GM18907 (cell line): Measurements from ENCODE around the gene SP1.
"Not testable (repeated sequence)": the region's sequence is repeated elsewhere in the genome, so short reads cannot be mapped to it uniquely, and the experiment has no call there.

Experiments
- ATAC-seq: cut with Tn5 transposase; IDR thresholded peaks from one replicate; pipeline ENCODE4 v1.9.1; 2021; ENCODE audit warnings: mild to moderate bottlenecking, moderate library complexity; ENCODE audit not compliant: unreplicated experiment

SP1 gene

GRCh38 chr12:53358836-53359419, 21.0 kb upstream of the SP1 start:
- ATAC-seq: no peak

GRCh38 chr12:53361638-53362037, 18.3 kb upstream of the SP1 start:
- not testable (repeated sequence) for ATAC-seq

- no peak for ATAC-seq
Observed at GRCh38 chr12:53365245-53365904, 14.6 kb upstream of the SP1 start.

DNA sequence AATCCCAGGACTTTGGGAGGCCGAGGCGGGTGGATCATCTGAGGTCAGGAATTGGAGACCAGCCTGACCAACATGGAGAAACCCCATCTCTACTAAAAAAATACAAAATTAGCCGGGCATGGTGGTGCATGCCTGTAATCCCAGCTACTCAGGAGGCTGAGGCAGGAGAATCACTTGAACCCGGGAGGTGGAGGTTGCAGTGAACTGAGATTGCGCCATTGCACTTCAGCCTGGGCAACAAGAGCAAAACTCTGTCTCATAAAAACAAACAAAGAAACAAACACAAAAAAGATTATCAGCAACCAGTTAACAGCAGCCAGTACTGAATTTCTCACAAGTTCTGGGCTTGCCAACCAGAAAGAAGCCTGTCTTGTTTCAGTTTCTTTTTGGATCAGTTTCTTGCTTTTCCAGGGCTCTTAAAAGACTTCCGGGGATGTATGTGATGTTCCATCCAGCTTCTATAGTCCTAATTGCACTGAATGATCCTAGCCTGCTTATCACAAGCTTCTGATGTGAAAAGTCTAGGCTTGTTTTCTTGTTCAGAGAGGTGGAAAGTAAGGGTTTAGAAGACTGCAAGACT, 6.3 kb upstream of the SP1 start:
- ATAC-seq: not testable (repeated sequence)

GRCh38 chr12:53374277-53374676, 5.7 kb upstream of the SP1 start:
- ATAC-seq: not testable (repeated sequence)

DNA sequence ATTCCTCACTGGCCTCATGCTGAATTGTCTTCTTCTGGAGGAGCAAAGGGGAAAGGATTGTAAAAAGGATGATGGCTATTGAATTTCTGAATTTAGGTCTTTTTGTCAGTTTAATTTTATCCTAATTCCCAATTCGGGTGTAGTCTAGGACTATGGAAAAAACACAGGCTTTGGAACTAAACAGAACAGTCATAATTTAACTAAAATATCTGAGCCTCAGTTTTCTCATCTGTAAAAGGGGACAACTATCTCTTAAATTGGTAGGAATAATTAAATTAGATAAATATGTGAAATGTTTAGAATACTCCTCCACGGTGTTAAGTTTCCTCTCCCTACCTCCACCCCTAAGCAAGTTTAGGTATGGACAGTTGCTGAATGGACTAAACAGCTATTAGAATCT, 3.2 kb upstream of the SP1 start:
- ATAC-seq: no peak

DNA sequence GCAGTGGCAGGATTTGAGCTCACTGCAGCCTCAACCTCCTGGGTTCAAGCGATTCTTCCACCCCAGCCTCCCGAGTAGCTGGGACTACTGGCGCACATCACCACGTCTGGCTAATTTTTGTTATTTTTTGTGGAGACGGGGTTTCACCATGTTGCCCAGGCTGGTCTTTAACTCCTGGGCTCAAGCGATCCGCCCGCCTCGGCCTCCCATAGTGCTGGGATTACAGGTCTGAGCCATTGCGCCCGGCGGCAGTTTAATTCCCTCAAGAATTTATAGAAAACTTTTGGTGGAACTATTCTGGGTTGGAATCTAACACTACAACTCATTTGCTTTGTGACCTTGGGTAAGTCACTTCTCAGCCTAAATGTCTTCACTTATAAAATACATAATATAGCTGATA, 1.8 kb upstream of the SP1 start:
- no peak for ATAC-seq

DNA sequence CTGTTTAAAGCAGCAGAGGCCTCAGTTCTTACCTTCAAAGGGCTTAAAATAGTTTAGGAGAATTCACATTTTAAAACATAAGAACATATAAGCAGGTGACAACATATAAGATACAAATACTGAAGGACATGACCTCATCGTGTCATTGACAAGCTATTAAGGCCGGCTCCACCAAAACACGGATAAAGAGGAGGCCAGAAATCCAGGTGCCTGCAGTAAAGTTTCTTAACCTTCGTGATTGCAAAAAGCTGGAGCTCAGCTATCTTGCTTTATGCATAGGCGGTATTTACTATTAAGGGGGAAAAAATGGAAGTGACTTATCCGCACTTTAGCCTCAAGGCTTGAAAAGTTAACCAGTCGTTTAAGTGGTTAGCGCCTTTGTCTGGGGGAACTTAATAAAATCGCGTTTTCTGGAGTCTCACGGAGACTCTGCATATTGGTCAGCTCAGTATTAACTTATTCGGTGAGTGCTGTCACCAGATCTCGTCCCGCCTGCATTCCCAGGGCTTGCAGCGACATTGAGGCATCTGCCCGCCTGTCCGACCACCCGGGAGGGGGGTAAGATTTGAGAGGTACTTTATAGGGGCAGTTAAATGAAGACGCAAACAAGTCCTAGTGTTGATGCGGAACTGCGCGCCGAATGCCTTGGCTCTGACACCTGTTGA, 1.1 kb upstream of the SP1 start:
- no peak for ATAC-seq

DNA sequence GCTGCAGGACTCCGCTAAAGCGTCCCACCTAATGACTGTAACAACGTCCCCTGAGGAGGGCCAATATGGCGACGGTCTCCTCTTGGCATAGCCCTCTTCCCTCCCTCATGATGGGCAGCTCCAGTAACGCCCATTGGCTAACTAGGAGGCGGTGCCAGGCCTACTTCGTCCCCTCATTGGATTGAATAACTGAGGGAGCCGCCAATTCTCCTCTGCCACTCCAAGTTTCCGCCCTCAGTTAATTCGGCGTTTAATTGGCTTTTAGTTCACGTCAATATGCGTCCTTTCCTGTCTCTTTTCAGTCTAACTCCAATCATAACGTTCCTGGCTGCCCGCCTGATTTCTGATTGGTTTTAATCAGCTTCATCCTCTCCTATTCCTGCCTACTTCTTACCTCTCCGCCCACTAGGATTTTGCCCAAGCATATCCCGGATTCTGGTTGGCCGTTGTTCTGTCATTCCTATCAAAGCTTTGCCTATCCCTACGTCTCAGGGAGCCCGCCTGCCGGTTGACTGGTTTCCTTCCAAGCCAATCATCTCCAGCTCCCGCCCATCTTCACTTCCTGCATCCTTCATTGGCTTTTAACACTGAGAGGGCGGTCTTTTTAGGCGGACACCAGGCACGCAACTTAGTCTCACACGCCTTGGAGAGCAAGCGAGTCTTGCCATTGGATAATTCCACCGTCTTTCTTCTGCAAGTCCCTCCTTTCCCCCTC, 430 bp upstream of the SP1 start:
- peak; percentile 76 for ATAC-seq

- no peak for ATAC-seq
Observed at GRCh38 chr12:53380794-53381730, 1.1 kb downstream of the SP1 start.

GRCh38 chr12:53381731-53382630, 2.0 kb downstream of the SP1 start:
- no peak for ATAC-seq

GRCh38 chr12:53383258-53383657, 3.3 kb downstream of the SP1 start:
- ATAC-seq: no peak

GRCh38 chr12:53386381-53386780, 6.4 kb downstream of the SP1 start:
- ATAC-seq: not testable (repeated sequence)

DNA sequence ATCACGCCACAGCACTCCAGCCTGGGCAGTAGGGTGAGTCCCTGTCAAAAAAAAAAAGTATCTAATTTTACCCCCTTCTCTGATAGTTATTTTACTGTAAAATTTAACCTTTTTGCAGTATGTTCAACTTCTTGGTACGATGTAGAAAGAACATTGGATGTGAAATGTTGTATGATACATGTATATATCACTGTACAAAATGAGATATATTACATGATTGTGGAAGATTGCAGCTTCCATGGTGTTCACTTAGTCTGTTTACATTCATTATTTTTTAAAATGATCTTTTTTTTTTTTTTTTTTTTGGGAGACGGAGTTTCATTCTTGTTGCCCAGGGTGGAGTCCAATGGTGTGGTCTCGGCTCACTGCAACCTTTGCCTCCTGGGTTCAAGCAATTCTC, 9.0 kb downstream of the SP1 start:
- ATAC-seq: no peak

GRCh38 chr12:53389702-53390101, 9.7 kb downstream of the SP1 start:
- ATAC-seq: no peak

GRCh38 chr12:53391724-53392123, 11.7 kb downstream of the SP1 start:
- ATAC-seq: no peak

GRCh38 chr12:53399896-53400295, 19.9 kb downstream of the SP1 start:
- ATAC-seq: no peak

DNA sequence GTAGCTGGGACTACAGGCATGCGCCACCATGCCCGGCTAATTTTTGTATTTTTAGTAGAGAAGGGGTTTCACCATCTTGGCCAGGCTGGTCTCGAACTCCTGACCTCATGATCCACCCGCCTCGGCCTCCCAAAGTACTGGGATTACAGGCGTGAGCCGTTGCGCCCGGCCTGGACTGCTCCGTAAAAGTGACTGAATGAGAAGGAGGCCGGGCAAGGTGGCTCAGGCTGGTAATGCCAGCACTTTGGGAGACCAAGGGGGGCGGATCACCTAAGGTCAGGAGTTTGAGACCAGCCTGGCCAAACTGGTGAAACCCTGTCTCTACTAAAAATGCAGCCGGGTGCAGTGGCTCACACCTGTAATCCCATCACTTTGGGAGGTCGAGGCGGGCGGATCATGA, 22.4 kb downstream of the SP1 start:
- not testable (repeated sequence) for ATAC-seq

GRCh38 chr12:53402871-53403270, 22.9 kb downstream of the SP1 start:
- ATAC-seq: no peak
